NCI-H2196 (cell line): ENCODE measurements around the gene DSC2.
"Not testable (repeated sequence)": the region's sequence is repeated elsewhere in the genome, so short reads cannot be mapped to it uniquely, and the experiment has no call there.

Source experiments
- DNase-seq: peaks from one replicate; lab custom pipeline; 2025; ENCODE audit not compliant: unreplicated experiment; lab: John Stamatoyannopoulos, UW

Gene DSC2

DNA sequence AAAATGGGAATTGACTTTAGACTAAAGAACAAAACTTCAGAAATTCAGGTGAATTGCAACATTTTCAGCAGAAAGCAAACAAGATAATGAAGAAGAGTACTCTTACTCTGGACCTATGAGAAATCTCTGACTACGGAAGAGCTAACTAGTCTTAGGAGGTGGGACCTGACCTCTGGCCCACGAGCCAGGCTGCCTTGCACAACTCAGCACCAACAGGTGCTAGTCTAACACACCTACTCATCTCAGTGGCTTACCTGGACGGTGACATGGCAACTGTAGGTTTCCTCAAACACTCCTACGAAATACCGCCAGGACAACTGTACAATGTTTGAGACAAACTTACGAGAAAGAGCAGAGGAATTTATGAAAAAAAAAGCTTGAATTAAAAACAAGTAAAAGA is 56.6 kb downstream of the DSC2 start:
- DNase-seq: no peak

DNA sequence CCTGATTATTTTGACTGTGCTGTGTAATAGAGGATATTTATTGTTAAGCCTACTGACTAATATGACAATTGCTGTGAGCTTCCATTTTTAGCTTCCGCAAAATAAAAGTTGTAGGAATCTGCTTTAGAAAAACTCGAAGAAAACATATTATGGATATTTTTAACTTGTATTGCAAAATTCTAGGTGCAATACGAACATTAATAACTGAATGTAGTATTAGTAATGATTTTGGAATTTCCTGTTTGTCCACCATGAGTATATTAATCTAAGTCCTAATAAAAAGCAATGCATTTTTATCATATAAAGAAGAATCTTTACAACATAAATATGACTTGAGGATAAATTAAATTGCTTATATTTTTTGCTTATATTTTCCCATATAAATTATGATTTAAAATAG is 57.3 kb downstream of the DSC2 start:
- DNase-seq: no peak

- DNase-seq: no peak
These were observed 58.5 kb downstream of the DSC2 start for GRCh38 chr18:31043709-31044108.

DNA sequence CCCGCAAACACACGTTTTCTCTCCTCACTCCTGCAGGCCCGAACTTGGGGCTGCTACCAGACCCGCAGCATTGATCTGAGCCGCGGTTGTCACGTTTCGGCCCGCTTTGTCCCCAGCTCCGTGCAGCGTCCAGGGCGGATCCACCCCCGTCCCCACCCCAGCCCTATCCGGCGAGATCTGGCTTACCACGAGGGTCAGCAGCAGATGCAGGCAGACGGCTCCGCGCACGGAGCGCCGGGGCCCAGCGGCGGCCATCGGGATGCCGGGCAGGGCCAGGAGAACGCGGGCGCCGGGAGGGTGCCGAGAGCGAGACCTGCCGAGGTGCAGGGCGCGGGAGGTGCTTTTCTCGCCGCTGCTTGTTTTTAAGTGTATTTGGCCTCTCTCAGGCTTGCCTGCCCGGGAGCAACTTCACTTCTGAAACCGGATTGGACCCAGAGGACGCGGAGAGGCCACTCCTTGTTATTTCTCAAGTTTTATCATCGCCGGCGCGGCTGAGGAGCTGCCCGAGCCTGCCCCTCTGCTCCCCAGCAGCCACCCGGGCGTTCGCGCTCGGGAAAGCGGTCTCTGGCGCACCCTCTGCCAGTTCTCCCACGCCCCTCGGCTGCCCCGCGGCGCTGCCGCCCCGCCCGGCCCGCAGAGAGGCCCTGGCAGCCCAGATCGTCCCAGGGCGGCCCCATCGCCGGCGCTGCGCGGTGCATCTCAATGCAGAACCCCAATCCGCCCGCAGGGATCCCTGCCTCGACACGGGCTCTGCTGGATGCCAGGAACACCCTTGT is 59.6 kb downstream of the DSC2 start, which contains the start of gene DSC3:
Gene DSC3, minus strand, starts transcription at position 337 of the 776 bp plus-strand sequence. Its CDS starts 82 bp downstream, at position 255.
- DNase-seq: no peak

DNA sequence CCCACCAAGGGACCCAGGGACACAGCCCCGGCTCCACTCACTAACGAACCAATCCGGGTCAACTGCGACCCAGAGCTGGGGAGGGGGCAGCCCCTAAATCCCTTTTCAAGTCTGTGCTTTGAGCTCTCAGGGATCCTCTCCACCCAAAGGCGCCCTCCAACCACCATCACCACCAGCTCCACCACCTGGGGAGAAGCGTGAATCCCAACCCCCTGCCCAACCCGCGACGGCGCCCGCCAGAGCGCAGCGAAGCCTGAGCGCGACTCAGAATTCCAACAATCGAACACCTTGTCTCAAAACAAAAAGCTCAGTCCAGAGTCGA is 60.2 kb downstream of the DSC2 start:
- no peak for DNase-seq

DNA sequence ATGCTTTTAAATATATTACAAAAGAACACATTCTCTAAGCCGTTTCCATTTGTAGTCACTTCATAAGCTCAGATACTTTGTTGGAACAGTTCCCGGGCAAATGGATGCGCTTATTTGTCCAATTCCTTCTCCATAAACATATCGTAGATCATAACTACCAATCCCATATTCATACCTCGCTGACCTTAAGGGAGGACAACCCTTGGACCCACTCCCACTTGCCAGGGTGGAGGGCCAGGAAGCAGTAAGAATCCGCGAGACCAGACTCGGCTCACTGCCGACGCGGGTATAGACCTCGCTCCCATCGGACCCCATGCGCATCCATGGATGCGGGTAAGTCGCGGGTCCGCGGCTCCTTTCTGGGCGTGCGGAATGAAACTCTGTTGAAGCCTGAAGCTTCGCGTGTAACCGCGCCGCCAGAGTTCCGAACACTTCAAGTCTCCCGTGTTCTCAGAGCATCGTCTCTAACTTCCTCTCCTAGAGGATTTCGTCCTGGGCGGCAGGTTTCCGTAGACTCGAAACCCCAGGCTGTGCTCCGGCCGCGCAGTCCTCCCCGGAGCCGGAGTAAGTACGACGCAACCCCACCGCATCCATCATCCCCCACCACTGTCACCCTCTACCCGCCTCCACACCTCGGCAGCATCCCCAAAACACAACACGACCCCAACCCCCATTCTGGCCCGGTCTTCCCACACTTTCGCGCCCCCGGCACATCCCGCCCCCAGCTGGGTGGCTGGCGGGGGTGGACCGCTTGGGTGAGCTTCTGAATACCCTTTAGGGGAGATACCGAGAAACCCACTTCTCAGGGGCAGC is 60.7 kb downstream of the DSC2 start:
- DNase-seq: no peak

- no peak for DNase-seq
These were observed 61.4 kb downstream of the DSC2 start for GRCh38 chr18:31040686-31041270.

DNA sequence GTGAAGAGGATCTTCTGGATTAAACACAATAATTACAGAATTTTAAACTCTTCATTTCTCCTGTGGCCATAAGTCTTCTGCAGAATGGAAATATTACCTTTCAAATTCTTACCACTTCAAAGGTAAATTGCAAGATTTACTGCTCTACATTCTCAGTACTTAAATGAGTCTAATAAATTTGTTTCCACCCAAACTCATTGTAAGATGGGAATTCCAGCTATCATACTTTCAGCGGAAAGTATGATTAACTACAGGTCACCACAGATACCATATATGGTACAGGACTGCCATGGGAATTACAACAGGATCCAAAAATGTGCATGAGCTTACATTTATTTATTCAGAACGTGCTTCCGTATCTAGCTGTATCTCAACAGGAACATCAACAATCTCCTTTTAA is 62.8 kb downstream of the DSC2 start:
- DNase-seq: no peak

- DNase-seq: not testable (repeated sequence)
These were observed 64.5 kb downstream of the DSC2 start for GRCh38 chr18:31037686-31038085.

GRCh38 chr18:31034541-31034940 is 67.7 kb downstream of the DSC2 start:
- no peak for DNase-seq

- no peak for DNase-seq
These were observed 71.5 kb downstream of the DSC2 start for GRCh38 chr18:31030574-31031278.

GRCh38 chr18:31015715-31016434 is 86.3 kb downstream of the DSC2 start:
- no peak for DNase-seq

DNA sequence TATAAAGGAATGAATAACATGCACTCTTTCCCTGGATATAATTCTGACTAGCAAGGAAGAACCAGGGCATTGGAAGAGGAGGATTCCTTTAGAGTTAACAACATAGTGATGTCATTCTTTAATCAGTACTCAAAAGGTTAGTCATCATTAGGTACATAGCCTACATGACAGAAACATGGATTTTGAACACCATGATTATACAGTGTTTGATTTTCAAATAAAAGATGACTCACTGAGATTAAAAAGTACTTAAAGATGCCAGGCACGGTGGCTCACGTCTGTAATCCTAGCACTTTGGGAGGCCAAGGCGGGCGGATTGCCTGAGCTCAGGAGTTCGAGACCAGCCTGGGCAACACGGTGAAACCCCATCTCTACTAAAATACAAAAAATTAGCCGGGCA is 90.8 kb downstream of the DSC2 start:
- not testable (repeated sequence) for DNase-seq

DNA sequence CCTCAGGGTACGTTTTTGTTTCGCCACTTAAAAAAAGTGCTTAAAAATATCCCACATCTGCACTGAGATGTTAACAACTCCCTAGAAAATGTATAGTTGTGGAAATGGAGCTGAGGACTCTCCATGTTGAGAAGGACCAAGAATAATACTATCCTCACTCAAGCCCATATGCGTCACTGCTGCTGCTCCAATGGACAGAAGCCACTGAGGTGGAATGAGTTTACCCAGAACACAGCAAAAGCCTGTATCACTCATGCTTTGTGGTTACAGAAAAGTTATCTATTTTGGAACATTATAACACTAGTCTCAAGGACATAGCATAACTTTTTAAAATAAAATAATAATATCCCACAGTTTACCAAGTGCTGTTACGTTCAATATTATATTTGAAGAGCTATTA is 91.6 kb downstream of the DSC2 start:
- no peak for DNase-seq
